Stimulated activated CD4-positive, alpha-beta T cell treated with anti-CD3 and anti-CD28 coated beads, TNF-alpha, amount 100 ng/mL, for 48 hours (primary cell): Measurements from ENCODE around the gene AAR2.

Source experiments
- DNase-seq, 3 donors: peaks; one replicate each; pipeline ENCODE4 v3.0.0-alpha.2; 2020; ENCODE audit warnings: low read depth in 3 of 3

AAR2 gene

DNA sequence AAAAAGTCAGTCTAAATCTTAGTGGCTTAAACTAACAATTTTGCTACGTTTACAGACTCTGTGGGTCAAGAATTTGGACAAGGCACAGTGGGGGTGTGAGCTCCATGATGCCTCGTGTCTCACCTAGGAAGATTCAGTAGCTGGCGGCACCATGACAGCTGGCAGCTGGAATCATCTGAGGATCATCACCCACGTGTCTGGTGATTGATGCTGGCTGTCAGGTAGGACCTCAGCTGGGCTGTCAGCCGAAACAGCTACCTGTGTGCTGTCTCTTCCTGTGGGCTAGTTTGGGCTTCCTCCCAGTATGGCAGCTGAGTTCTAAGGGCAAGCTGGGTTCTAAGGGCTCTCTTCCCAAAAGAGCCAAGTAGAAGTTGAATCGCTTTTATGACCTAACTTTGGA, 43.5 kb downstream of the AAR2 start:
- no peak for DNase-seq

DNA sequence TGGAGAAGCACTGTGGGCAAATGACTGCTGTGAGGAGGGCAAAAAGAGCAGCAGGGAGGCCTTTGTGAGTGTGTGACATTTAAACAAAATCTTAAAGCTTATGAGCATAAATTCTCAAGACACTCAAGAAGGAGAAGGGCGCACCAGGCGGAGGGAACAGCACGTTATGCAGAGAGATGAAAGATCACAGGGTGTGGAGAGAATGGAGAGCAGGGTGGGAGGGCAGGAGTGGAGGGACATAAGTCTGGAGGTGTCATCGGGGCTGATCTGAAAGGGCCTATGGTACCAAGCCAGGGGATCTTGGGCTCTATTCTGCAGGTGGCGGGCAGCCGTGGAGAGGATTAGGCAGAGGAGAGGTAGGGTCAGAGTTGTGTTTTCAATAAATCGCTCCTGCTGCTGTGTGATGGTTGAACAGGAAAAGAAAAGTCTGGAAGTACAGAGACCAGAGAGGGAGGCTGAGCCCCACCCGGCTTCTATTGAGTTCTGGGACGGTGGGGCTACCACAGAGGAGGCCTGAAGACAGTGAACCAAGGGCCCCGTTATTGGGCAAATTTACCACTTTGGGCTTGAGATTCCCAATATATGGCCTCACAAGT, 45.6 kb downstream of the AAR2 start:
- DNase-seq = no peak

DNA sequence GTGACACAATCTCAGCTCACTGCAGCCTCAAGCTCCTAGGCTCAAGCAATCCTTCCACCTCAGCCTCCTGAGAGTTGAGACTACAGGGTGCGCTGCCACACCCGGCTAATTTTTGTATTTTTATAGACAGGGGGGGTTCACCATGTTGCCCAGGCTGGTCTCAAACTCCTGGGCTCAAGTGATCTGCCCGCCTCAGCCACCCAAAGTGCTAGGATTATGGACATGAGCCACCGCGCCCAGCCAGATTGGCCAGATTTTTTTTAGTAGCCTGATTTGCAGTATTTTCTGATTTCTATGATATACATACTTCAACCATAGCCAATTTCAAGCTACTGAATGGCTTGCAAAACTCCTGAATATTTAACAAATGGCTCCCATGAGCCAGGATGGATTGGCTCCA, 48.5 kb downstream of the AAR2 start:
- no peak for DNase-seq

- no peak for DNase-seq
Measured at GRCh38 chr20:36285746-36286447, 49.6 kb downstream of the AAR2 start.

GRCh38 chr20:36297656-36298055, 61.4 kb downstream of the AAR2 start:
- no peak for DNase-seq

DNA sequence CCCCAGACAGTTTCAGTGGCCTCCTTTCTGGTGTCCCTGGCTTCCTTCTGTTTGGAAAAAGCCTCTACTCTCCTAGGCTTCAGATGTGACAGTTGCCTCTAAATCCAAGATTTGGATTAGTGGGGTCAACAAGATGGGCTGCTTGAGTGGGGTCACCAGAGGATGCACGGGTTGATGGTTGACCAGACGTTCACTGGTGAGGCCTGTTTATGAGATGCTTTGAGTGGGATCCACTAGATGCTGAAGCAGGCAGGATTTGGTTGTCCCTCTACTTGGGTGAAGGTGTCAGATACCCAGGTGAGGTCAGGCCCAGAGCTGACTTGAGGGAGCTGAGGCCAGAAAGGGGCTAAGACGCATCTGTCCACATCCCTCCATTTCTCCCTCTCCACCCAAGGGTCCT, 61.8 kb downstream of the AAR2 start:
- DNase-seq = no peak

DNA sequence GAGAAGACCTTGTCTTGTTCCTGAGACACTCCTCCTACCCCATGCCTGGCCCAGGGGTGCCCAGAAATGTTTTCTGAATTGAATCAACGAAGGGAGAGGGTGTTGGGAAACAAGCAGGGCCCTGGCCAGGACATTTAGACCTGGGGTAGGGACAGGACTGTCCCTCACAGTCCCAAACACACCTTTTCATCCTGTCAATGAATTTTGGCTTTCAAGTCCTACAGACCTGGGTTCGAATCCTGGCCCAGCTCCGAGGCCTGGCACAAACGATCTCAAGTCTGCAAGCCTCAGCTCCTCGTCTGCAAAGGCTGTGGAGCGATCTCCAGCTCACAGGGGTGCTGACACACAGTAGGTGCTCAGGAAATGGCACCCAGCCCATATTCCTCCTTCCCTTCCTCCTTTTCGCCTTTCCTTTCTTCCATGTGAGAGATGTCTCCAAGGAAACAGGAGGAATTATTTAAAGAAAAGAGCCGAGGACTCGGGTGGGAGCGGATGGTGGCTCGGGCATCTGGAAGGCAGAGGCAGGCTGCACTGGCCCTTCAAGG, 62.6 kb downstream of the AAR2 start:
- no peak for DNase-seq

- no peak for DNase-seq
Measured at GRCh38 chr20:36299459-36299858, 63.2 kb downstream of the AAR2 start.

DNA sequence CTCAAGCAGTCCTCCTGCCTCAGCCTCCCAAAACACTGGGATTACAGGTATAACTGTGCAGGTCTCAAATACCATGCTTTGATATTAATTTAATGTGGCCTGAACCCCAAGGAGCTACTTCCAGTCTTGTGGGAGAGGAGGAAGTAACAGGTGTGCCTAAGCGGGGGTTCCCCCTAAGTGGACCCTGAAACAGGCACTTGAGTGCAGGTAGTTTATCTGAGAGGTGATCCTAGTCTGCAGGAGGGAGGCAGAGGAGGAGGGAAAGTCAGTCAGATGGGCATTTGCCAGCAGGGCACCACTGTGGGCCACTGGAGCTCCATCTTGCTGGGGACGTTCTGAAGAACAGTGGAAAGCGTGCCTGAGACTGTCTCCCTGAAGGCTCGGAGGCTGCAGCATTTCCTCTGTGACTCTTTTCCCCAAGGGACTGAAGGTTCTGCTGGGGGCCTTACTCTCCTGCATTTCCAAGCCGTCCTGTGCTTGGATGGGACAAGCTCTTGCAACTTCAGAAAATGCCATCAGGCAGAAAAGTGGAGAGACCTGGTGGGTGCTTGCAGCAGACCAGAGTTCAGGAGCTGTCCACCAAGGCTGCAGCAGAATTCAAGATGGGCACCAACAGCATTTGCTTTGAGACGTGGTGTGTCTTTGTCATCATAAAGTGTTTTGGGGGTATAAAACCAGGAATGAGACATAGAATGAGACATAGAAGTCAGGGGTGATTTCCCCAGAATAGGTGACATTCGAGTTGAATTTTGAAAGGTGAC, 65.3 kb downstream of the AAR2 start:
- no peak for DNase-seq

- no peak for DNase-seq
Measured at GRCh38 chr20:36303020-36303595, 66.8 kb downstream of the AAR2 start.

- no peak for DNase-seq
Measured at GRCh38 chr20:36303831-36304230, 67.6 kb downstream of the AAR2 start.

- no peak for DNase-seq
Measured at GRCh38 chr20:36304786-36305495, 68.7 kb downstream of the AAR2 start.

GRCh38 chr20:36305602-36306551, 69.6 kb downstream of the AAR2 start, which contains the start of gene DLGAP4:
Gene DLGAP4 (plus strand): TSS chr20:36306339. CDS start chr20:36431718, 125,379 bp downstream.
- no peak for DNase-seq
